ENCODE data around the gene NEMP1.
"Not testable (repeated sequence)": the region's sequence is repeated elsewhere in the genome, so short reads cannot be mapped to it uniquely, and the experiment has no call there.

NEMP1 gene

DNA sequence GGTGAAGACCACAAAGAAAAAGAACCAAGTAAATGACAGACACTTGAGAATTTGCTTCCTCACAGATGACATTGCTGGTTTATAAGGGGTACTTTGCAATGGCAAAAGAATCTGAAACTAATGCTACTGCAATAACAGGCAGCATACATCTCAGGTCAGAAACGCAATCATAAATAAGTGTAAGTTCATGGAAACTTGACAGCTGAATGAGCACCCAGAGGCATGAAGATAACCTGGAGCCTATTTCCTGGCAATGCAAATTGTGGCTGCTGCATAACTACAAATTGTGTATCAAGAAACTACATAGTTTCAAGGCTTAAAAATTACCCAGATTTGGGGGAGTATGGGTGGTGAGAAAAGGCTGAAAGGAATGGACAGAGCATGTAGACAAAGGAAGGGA is 20.1 kb downstream of the NEMP1 start:
- DNase-seq (ENCODE audit: low read depth) = no peak
- no peak overlapping the region for H3K4me3 ChIP-seq (ENCODE audit: low read length)
- TF ChIP-seq, protein P1, sequence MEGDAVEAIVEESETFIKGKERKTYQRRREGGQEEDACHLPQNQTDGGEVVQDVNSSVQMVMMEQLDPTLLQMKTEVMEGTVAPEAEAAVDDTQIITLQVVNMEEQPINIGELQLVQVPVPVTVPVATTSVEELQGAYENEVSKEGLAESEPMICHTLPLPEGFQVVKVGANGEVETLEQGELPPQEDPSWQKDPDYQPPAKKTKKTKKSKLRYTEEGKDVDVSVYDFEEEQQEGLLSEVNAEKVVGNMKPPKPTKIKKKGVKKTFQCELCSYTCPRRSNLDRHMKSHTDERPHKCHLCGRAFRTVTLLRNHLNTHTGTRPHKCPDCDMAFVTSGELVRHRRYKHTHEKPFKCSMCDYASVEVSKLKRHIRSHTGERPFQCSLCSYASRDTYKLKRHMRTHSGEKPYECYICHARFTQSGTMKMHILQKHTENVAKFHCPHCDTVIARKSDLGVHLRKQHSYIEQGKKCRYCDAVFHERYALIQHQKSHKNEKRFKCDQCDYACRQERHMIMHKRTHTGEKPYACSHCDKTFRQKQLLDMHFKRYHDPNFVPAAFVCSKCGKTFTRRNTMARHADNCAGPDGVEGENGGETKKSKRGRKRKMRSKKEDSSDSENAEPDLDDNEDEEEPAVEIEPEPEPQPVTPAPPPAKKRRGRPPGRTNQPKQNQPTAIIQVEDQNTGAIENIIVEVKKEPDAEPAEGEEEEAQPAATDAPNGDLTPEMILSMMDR (conservative IDR thresholded peaks at IDR 0.05; ENCODE audit: low read length) = no peak

DNA sequence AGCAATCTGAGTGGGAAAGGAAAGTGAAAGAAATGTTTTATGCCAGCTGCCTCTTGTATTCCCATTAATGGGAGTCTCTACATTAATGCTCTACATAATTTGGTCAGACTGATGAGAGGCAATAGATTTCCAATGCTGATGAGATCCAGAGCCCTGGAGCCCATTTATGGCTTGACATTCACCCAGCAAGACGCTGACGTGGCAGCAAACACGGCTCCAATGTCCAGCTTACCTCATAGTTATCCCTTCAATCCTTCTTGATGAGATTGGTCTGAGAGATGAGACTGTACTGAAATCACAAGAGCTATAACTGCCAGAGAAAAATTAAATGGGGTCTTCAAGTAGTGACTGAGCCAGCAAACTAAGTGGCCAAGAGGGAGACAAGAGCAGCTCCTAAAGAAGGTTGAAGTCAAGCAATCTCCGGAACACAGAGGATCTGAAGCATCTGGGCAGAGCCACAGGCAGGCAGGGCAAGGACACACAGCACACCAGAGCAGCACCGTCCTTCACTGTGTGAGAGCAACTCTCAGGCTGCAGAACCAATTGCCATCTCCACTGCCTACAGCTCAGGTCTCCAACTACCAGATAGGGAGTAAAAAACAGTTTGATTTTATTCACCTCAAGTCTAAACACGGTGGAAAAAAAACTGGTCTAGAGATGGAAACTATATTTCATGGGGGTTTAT is 21.4 kb downstream of the NEMP1 start:
- TF ChIP-seq, protein P1 (conservative IDR thresholded peaks at IDR 0.05; ENCODE audit: low read length) = no peak
- no peak for DNase-seq (ENCODE audit: low read depth)
- no peak overlapping the region for H3K4me3 ChIP-seq (ENCODE audit: low read length)

DNA sequence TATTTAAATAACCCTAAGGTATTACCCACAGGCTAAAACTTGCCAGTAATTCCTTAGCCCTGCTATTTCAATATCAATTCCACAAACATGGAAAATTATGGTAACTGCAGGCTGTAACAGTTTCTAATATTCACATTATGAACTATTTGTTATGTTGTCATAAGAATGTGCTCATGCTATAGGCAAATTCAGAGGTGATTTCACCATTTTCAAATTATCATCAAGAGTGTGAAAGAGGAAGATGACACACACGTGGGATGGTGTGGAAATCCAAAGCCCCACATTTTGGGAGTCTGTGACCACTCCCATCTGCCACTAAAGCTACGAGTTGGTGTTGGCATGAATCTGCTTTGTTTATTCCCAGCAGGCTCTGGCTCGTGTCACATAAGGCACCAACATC is 22.8 kb downstream of the NEMP1 start:
- TF ChIP-seq, protein P1 (conservative IDR thresholded peaks at IDR 0.05; ENCODE audit: low read length) = no peak
- no peak for DNase-seq (ENCODE audit: low read depth)
- no peak overlapping the region for H3K4me3 ChIP-seq (ENCODE audit: low read length)

DNA sequence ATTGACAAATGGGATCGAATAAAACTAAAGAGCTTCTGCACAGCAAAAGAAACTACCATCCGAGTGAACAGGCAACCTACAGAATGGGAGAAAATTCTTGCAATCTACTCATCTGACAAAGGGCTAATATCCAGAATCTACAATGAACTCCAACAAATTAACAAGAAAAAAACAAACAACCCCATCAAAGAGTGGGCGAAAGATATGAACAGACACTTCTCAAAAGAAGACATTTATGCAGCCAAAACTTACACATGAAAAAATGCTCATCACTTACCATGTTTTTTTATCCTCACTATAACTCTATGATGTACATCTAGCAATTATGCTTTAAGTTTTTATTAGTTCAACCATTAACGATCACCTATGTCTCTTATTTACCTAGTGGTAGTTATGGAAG is 24.7 kb downstream of the NEMP1 start:
- not testable (repeated sequence) for DNase-seq (ENCODE audit: low read depth); H3K4me3 ChIP-seq (ENCODE audit: low read length)

DNA sequence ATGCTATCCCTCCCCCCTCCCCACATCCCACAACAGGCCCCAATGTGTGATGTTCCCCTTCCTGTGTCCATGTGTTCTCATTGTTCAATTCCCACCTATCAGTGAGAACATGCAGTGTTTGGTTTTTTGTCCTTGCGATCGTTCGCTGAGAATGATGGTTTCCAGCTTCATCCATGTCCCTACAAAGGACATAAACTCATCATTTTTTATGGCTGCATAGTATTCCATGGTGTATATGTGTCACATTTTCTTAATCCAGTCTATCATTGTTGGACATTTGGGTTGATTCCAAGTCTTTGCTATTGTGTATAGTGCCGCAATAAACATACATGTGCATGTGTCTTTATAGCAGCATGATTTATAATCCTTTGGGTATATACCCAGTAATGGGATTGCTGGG is 25.4 kb downstream of the NEMP1 start:
- not testable (repeated sequence) for DNase-seq (ENCODE audit: low read depth); H3K4me3 ChIP-seq (ENCODE audit: low read length)

DNA sequence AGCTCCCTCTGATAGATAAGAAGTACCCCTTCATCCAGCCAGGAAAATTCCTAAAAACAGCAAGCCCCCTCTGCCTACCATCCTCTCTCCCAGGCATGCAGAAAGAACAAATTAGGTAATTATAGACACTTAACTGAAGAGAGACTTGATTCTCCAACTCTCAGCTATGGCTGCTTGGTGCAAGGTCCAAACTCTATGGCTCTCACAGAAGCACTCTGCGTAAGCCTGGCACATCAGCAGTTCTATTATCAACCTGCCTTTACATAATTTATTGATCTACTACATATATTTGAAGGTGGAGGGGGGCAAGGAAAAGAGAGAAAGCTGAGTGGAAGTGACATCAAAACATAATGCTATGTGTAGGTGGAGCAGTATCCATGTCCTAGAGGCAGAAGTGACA is 27.6 kb downstream of the NEMP1 start:
- no peak for DNase-seq (ENCODE audit: low read depth)
- H3K4me3 ChIP-seq (ENCODE audit: low read length) = no peak overlapping the region
- TF ChIP-seq, protein P1 (conservative IDR thresholded peaks at IDR 0.05; ENCODE audit: low read length) = no peak

DNA sequence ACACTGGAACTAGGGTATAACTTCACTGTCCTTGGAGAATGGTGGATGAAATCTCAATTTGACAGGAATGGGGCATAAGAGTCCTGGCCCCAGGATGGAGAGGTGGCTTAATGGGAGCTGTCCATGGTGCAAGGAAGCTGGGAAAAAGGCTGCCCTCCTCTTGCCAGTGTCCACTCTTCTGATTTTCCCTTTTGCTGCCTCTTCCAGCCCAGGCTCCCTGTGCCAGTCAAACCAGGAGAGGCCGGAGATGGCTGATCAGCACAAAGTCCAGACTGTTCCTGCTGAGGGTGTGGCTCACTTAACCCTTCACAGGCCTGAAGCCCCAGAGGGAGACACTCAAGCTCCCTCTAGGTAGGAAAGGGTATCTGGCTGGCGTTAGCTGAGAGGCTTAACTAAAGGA is 28.7 kb downstream of the NEMP1 start, which contains the start of gene MYO1A:
Gene MYO1A, minus strand, starts transcription at position 240 of the 400 bp plus-strand sequence. CDS start 1,806 bp downstream, outside the sequence.
- TF ChIP-seq, protein P1 (conservative IDR thresholded peaks at IDR 0.05; ENCODE audit: low read length) = no peak
- DNase-seq (ENCODE audit: low read depth) = no peak
- no peak within 1 kb of the TSS for H3K4me3 ChIP-seq (ENCODE audit: low read length)

DNA sequence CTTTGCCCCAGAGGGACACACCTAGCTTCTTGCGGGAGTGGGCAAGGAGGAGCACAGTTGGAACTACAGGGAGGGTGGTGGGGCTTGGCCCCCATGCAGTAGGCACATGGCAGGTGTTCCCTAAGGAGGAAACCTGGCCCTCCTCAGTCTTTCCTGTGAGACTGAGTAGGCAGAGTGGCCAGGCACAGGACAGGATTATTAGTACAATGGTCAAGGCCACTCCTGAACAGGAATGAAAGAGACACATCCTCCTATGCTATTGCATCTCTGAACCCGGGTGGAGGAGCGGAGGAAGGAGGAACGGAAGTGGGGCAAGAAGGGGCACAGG is 29.5 kb downstream of the NEMP1 start:
- no peak for DNase-seq (ENCODE audit: low read depth)
- H3K4me3 ChIP-seq (ENCODE audit: low read length) = no peak overlapping the region
- TF ChIP-seq, protein P1 (conservative IDR thresholded peaks at IDR 0.05; ENCODE audit: low read length) = no peak
